BE2C (cell line): ENCODE measurements around the gene CDH23.

Experiments used
- DNase-seq: peaks from one replicate; pipeline ENCODE4 v3.0.0-alpha.2; 2020
- H3K27me3 ChIP-seq: fragments of 250-450 bp; sonication (Bioruptor Pico); 2 replicates; pipeline ENCODE4 v1.5.1; 2020; ENCODE audit warnings: mild to moderate bottlenecking
- H3K36me3 ChIP-seq: fragments of 250-450 bp; sonication (Bioruptor Pico); 2 replicates; pipeline ENCODE4 v1.5.1; 2020; ENCODE audit warnings: mild to moderate bottlenecking
- H3K4me1 ChIP-seq: fragments of 250-450 bp; sonication (Bioruptor Pico); 2 replicates; pipeline ENCODE4 v1.5.1; 2020
- H3K4me3 ChIP-seq: 2 replicates; pipeline ENCODE4 v1.5.1; 2011; ENCODE audit warnings: low read depth, low read length
- H3K9me3 ChIP-seq: fragments of 250-450 bp; sonication (Bioruptor Pico); 2 replicates; pipeline ENCODE4 v1.5.1; 2020
- TF ChIP-seq, protein P1 (sequence below): IDR thresholded peaks from 2 replicates; pipeline ENCODE4 v1.5.1; 2012; ENCODE audit warnings: mild to moderate bottlenecking, low read depth, low read length

The CDH23 gene

DNA sequence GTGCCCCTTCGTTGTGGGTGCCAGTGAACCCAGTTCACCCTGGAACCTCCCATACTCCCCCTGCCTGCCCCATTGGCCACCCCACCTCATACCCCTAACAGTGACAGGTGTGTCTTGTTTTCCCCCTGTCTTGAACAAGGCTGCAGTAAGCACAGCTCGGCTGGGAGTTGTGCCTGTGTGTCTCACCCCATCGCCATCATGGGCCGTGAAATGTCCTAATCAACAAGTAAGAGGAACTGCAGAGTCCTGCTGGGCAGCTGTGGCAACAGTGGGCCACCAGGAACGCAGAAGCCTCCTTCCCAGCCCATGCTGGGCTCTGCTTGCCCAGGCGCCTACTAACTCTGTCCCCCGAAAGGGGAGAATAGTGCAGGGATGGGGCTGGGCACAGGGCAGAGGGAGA, 231.2 kb downstream of the CDH23 start:
- Histone ChIP-seq H3K4me1 (no peaks in the 10 kb centered on the region), H3K36me3 (no peaks in the 10 kb centered on the region), H3K27me3 (no peaks in the 10 kb centered on the region), H3K4me3 (no peak overlapping the region), H3K9me3 (no peaks in the 10 kb centered on the region)
- TF ChIP-seq, protein P1, sequence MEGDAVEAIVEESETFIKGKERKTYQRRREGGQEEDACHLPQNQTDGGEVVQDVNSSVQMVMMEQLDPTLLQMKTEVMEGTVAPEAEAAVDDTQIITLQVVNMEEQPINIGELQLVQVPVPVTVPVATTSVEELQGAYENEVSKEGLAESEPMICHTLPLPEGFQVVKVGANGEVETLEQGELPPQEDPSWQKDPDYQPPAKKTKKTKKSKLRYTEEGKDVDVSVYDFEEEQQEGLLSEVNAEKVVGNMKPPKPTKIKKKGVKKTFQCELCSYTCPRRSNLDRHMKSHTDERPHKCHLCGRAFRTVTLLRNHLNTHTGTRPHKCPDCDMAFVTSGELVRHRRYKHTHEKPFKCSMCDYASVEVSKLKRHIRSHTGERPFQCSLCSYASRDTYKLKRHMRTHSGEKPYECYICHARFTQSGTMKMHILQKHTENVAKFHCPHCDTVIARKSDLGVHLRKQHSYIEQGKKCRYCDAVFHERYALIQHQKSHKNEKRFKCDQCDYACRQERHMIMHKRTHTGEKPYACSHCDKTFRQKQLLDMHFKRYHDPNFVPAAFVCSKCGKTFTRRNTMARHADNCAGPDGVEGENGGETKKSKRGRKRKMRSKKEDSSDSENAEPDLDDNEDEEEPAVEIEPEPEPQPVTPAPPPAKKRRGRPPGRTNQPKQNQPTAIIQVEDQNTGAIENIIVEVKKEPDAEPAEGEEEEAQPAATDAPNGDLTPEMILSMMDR: no peak
- DNase-seq: no peak

DNA sequence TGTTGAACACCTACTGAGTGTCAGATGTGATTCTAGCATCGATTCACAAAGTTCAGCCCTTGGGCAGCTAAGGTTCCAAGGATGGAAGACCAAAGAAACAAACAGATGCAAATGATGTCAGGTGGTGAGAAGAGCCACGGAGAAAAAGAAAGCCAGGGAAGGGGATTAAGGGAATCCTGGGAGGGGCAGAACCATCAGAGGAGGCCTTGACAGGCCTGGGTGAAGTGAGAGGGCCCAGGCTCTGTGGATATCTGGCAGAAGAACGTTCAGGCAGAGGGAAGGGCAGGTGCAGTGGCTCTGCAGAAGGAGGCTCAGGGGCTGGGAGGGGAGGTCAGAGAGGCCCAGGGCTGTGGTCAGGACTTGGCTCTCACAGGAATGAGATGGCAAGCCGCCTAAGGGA, 232.4 kb downstream of the CDH23 start:
- no peaks in the 10 kb centered on the region for H3K27me3 ChIP-seq
- DNase-seq: no peak
- no peaks in the 10 kb centered on the region for H3K4me1 ChIP-seq
- no peak overlapping the region for H3K4me3 ChIP-seq
- H3K36me3 ChIP-seq: no peaks in the 10 kb centered on the region
- H3K9me3 ChIP-seq: no peaks in the 10 kb centered on the region
- TF ChIP-seq, protein P1: no peak

DNA sequence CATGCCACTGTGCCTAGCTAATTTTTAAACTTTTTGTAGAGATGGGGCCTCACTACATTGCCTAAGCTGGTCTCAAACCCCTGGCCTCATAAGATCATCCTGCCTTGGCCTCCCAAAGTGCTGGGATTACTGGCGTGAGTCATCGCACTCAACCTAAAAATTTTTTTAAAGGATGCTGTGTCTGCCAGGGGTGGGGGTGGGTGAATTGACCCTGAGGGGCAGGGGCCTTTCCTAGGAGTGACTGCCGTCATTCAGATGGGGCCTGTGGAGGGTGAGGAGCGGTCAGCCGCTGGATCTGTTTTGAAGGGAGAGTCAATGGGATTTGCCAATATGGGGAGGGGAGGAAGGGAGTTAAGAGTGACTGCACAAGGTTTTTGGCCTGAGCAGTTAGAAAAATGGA, 233.4 kb downstream of the CDH23 start:
- DNase-seq: no peak
- Histone ChIP-seq H3K36me3 (no peaks in the 10 kb centered on the region), H3K4me1 (no peaks in the 10 kb centered on the region), H3K27me3 (no peaks in the 10 kb centered on the region), H3K9me3 (no peaks in the 10 kb centered on the region), H3K4me3 (no peak overlapping the region)
- TF ChIP-seq, protein P1: no peak

DNA sequence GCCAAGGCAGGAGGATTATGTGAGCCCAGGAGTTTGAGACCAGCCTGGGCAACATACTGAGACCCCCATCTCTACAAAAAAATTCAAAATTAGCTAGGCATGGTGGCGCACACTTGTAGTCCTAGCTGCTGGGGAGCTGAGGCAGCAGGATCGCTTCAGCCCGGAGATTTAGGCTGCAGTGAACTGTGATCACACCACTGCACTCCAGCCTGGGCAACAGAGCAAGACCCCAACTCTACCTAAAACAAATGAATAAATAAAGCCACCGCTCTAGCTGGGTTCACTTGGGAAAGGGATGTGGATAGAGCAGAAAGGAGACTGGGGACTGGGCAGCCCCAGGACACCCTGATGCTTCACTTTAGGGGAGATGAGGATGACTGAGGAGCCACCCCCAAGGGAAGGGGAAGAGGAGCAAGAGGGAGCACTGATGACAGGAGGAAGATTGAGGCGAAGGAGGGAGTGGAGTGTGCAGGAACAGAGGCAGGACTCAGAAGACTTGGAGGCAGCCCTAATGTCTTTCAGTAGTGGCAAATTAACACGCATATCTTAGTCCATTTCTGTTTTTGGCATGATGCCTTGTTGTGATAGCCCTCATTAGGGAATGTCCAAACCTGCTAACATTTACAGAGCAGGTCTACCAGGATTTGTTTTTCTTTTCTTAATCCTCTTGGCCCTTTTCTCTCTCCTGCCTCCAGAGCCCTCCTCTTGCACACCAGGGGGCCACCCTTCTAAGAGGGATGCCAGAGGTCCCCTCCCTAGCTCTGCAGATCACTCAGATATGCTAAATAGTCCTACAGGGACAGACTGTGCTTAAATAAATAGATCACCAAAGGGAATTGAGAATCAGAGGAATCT, 234.5 kb downstream of the CDH23 start:
- H3K4me3 ChIP-seq: no peak overlapping the region
- no peaks in the 10 kb centered on the region for H3K4me1 ChIP-seq

DNA sequence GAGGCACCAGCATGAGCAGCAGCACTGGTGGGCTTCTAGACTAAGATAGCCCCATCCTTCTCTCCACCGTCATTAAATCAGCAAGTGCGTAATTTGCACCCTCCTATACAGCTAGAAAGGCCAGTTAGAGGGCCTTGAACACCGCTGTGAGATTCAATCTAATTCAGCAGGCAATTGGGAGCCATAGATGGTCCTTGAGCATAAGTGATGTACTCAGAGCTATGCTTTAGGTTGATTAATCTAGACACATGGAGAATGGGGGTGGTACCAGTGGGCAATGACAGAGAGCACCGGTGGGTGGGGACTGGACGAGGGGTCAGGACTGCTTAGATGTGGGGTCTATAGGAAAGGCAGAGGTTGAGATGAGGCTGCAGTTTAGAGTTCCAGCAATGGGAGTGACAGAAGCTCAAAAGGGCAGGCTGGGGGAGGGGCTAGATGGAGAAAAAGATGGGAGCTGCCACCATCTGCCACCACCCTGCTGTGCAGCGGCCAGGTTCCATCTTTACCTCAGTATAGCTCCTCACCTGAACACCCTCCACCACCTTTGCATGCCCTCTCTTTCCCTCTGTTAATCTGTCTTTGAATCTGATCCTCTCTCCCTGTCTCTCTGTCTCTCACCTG, 235.6 kb downstream of the CDH23 start:
- no peaks in the 10 kb centered on the region for H3K27me3 ChIP-seq
- H3K9me3 ChIP-seq: no peaks in the 10 kb centered on the region
- no peaks in the 10 kb centered on the region for H3K4me1 ChIP-seq
- TF ChIP-seq, protein P1: no peak
- DNase-seq: no peak
- H3K4me3 ChIP-seq: no peak overlapping the region
- H3K36me3 ChIP-seq: no peaks in the 10 kb centered on the region

More for the DNA sequence above, 234.5 kb downstream of the CDH23 start:
- no peaks in the 10 kb centered on the region for H3K27me3 ChIP-seq
- TF ChIP-seq, protein P1: 0 out of 2 replicates have a peak, but pooled peaks have one; percentile 7
- DNase-seq: no peak
- H3K9me3 ChIP-seq: no peaks in the 10 kb centered on the region
- no peaks in the 10 kb centered on the region for H3K36me3 ChIP-seq
